Posterior vena cava (tissue), 2 donors: ENCODE measurements around the gene TRAPPC2L. TPM values are rescaled to one million over a fixed set of nuclear protein-coding genes. Genes with fewer than 3 reads are reported as not detected.
"Not testable (repeated sequence)": the region's sequence is repeated elsewhere in the genome, so short reads cannot be mapped to it uniquely, and the experiment has no call there.

ENCODE experiments used
- DNase-seq: peaks from one replicate; pipeline ENCODE4 v3.0.0-alpha.2; 2020; ENCODE audit warnings: low spot score
- intact Hi-C, 2 donors: fragments of 100-400 bp; cut with DNase I; formaldehyde crosslinking; loops; one replicate each; pipeline versions ENCODE4 v1.14.1 to v1.14.2; 2022 to 2023
- total RNA-seq, 2 donors: library from RNA; stranded (reverse); fragmentation: NEBNext Ultra II Directional; extraction: Animal tissue kit (Norgen Biotek cat#: 25700); gene quantifications; one replicate each; pipeline ENCODE4 v1.2.1, GENCODE V29; 2021
- donor health status: DM: yes; HTN: yes; CAD: no.
- donor health status: DM: yes; HTN: yes; CAD: no.

TRAPPC2L gene
- total RNA-seq, 2 donors from 2014 or later: 28.7 to 47.9 TPM

DNA sequence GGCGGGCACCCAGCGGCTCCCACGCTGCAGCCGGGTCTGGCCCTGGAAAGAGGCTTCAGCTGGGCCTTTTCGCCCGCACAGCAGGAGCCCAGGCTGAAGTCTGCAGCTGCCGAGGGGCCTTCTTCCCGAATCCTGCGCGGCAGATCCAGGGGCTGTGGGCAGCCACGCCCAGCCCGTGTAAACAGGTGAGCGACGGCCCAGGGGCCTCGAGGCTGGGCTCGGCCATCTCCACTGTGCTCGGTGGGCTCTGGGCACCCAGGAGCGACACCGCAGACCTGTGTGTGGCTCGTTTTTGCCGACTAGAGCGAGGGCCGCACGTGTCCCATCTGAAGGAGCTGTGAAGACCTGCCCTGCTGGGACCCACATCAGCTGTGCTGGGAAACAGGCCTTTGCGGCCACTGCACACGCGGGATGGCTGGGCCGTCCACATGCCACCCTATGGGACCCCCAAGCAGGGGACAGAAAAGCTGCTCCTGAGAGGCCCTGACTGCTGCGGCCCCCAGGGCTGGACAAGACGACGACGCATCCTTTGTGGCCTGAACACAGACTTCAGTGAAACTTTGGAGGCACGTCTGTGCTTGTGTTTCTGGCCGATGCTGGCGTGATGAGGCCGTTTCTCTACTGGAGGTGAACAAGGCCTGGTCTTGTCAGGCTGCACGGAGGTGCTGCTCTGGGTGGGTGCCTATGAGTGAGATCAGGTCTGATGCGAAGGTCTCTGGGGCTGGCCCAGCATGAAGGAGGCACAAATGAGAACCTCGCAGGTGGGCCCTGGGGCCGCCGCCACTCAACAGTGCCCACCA is 40.0 kb upstream of the TRAPPC2L start:
- no peak for DNase-seq
- intact Hi-C loops: no loop called here

DNA sequence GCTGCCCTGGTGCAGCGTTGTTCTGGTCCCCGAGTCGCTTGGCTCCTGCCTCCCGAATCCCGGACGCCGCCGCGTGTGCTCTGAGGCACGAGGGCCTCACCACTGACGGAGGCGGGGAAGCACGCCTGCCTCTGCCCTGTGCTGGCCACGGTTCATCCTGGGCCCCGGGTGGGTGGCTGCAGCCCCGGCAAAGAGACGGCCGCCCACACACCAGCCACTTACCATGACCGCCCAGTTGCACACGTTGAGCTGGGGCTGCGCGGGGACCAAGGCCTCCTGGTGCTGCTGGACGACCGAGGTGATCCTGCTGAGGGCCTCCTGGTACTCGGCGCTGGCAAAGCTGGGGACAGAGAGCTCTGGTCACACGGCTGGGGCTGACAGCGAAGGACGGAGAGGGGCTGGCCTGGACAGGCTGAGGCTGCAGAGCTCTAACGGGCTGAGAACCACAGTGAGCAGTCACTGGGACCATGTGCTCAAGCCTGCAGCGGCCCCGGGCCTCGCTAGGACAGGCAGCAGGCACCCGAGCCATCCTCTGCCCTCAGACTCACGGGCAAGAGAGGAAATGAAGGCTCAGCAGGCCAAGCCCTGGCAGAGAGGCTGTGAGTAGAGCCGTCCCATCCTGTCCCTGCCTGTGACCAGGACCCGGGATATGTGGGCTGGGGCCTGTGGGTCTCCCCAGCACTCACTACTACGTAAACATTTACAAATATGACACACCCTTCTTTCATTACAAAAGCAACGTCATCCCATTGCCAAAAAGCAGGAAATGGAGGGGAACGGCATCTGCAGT is 38.9 kb upstream of the TRAPPC2L start:
- no peak for DNase-seq
- intact Hi-C loops: no loop called here

DNA sequence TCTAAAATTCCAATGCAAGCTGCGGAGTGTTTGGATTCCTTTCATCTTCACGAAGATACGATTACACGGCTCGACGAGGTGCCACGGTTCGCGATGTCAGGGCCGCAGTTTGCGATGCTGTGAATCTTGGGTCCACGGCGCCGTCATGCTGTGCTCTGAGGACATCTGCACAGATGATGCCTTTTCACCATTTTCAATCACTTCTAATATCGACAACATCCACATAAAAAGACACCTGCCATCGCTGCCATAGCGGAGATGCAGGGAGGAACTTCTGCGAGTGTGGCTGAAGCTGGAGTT is 38.4 kb upstream of the TRAPPC2L start:
- no peak for DNase-seq
- intact Hi-C loops: no loop called here

DNA sequence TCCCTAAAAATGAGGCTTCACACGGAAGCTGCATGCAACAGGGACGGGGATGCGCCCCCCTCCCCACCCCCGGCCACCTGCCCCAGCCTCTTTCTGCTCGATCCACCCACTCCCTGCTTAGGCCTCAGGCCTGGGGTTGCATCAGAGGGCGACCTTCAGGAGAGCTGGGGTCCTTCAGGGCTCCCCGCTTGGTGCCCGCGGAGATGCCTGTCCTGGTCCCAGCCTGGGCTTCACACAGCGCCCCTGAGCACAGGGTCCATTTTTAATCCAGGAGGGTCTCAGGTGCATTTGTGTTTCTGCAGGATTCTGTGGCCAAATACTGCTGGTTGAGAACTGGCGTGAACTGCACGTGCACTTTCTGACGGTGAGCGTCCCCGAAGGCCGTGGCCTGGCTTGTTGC is 37.8 kb upstream of the TRAPPC2L start:
- intact Hi-C loops: no loop called here
- no peak for DNase-seq

DNA sequence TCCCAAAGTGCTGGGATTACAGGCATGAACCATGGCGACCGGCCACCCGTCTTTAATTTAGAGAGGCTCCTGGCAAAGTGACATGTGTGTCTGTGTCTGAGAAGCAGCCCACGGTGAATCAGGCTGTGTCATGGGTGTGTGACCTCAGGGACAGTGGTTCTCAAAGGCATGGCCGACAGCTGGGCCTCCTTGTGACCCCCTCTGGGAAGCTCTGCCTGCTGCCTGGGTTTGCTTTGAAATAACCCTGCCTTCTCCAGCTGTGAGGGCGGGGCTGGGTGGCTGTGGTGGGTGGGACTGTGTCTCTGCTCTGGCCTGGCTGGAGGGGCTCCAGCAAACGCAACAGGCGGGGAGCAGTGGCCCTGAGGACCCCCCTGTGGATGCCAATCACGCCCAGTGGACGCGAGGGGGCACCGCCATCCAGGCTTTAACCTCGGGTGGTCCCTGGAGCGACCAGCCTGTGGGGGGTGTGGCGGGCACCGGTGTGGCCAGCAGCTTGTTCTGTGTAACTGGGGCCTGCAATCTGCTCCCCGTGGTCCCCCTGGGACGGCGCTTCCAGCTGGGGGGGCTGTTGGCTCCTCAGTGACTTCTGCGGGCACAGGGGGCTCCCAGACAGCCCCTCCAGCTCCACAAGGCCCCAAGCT is 36.4 kb upstream of the TRAPPC2L start:
- intact Hi-C loops: no loop called here

DNA sequence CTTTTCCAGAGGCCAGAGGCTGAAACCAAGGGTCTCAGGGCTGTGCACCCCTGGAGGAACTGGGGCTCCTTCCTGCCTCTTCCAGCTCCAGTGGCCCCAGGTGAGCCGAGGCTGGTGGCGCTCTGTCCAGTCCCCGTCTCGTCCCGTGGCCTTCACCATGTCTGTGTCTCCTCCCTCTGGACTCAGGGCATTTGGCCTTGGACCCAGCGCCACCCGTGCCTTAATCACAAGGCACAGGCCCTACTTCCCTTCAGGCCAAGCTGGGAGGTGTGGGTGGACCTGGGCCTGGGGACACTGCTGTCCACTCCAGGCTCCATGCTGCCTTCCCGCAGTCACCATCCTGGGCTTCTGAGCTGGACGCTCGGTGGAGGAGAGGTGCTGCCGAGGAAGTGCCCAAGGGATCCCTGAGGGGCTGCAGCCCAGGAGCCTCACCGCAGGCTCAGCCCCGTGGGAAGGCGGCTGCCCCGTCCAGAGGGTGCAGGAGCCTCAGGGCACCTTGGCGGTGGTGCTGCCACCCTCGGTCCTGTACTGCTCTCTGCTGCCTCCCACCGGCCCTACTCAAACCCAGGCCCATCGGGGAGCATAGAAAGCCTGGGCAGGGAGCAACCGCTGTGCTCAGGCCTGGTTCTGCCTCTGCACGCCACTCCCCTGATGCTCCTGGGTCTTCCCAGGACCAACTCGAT is 35.6 kb upstream of the TRAPPC2L start:
- no peak for DNase-seq
- intact Hi-C loops: no loop called here

More for the DNA sequence above, 36.4 kb upstream of the TRAPPC2L start:
- no peak for DNase-seq

DNA sequence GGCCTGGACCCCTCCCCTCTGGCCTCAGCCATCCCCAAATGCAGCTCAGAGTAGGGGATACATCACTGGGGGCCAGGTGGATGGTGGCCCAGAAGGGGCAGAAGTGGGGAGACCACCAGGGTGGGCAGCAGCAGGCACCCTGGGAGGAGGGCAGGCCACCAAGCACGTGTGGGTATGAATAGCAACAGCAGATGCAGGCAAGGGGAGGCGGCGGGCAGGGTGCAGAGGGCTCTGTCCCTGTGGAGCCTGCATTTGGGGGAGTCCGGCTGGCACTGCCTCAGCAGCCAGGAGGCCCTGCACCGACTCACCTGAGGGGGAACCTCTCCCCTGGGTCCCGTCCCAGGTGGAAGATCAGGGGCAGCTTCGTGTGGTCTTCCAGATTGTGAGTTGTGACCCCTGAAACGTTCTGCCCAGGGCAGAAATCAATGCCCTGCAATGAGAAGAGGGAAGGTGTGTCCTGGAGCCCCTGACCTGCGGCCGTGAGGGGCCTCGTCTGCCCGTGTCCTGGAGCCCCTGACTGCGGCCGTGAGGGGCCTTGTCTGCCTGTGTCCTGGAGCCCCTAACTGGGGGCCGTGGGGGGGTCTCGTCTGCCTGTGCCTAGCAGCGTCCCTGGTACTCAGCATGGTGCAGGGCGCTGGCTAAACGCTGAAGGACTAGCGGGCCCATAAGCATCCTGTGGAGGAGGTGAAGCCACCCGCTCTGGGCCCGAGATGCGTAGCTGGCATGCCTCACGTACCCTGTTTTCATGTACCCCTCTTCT is 34.5 kb upstream of the TRAPPC2L start:
- intact Hi-C loops: no loop called here
- DNase-seq: no peak

DNA sequence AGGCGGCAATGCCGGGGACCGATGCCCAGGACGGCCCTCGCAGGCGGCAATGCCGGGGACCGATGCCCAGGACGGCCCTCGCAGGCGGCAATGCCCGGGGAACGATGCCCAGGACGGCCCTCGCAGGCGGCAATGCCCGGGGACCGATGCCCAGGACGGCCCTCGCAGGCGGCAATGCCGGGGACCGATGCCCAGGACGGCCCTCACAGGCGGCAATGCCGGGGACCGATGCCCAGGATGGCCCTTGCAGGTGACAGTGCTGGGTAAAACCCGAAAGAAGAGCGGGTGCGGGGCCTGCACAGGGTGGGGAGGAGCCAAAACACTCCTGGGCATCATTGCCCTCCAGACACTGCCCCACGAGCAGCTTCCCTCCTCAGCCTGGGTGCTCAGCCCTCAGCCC is 33.3 kb upstream of the TRAPPC2L start:
- DNase-seq, intact Hi-C loops: not testable (repeated sequence)

DNA sequence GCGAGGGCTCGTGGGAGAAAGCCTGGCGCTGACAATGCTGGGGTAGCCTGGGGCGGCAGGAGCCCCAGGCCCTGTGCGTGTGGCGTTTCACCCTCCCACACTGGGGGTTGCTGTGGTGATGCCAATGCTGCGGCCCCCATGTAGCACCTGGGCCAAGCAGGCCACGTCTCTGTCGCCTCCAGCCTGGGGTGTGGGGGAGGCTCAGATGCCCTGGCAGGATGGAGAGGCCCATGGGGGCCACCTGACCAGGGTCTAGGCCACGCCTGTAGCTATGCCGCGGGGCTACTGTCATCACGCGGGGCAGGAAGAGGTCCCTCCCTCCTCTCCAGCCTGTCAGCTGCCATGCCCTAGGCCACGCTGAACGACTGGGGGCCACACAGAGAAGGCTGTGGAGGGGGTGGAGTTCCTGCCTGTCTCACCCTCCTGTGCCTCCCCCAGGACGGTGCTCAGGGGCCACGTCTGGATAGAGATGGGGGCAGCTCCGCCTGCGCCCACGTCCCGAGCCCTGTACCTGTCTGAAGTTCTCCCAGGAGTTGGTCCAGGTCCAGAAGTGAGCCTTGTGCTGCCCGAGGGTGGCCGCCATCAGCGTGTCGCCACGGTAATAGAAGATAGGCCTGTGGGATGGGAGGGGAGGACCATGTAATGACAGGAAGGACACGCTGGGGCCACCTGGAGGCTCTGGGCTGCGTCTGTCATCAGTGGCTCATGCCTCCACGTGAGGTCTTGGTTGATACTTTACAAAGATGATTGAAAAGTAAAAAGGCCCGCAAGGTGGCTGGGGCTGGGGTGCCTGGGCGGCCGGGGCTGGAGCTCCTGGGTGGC is 32.5 kb upstream of the TRAPPC2L start:
- no peak for DNase-seq
- intact Hi-C loops: no loop called here

DNA sequence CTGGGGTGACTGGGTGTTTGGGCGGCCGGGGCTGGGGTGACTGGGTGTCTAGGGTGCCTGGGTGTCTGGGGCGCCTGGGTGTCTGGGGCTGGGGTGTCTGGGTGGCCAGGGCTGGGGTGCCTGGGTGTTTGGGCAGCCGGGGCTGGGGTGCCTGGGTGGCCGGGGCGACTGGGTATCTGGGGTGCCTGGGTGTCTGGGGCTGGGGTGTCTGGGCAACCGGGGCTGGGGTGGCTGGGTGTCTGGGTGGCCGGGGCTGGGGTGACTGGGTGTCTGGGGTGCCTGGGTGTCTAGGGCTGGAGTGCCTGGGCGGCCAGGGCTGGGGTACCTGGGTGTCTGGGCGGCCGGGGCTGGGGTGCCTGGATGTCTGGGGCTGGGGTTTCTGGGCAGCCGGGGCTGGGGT is 31.8 kb upstream of the TRAPPC2L start:
- DNase-seq: no peak
- intact Hi-C loops: no loop called here

DNA sequence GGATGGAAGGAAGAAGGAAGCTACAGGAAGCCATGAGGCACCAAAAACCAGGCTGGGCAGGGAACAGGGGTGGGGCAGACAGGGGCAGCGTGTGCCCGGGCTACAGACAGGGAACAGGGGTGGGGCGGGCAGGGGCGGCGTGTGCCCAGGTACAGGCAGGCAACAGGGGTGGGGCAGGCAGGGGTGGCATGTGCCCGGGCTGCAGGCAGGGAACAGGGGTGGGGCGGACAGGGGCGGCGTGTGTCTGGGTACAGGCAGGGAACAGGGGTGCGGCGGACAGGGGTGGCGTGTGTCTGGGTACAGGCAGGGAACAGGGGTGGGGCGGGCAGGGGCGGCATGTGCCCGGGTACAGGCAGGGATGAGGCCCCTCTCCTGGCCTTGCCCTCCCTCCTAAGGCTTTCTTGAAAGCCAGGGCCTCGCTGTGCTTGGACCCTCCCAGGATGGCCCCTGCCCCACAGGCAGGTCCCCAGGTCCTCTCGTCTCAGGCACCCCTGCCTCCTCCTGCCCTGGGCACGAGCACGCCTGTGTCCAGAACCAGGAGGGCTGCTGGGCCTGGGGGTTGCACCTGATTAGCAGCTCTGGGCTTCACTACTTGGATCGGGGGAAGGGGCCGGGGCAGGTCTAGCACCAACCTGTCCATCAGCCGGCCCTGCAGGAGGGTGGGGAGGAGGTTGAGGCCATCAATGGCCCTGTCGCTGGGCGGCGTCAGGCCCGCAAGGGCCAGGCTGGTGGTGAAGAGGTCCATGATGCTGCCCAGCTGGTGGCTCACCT is 30.7 kb upstream of the TRAPPC2L start:
- no peak for DNase-seq
- intact Hi-C loops: no loop called here

DNA sequence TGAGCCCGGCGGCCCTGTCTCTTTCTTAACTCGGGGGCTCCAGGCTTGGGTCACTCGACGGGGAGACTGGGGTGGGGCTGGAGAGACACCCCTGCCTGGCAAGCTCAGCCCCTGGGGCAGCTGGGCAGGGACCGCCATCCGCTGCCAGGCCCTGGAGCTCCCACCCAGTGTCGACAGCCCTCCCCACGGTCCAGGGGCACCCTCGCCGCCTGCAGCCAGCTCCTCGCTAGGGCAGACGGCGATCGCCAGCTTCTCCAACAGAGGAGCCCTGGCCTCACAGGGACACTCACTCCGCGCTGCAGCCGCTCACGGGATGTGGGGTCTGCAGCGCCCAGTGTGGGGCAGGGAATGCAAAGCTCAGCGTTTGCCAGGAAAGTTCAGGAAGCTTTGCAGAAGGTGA is 29.2 kb upstream of the TRAPPC2L start:
- DNase-seq: no peak
- intact Hi-C loops: no loop called here

DNA sequence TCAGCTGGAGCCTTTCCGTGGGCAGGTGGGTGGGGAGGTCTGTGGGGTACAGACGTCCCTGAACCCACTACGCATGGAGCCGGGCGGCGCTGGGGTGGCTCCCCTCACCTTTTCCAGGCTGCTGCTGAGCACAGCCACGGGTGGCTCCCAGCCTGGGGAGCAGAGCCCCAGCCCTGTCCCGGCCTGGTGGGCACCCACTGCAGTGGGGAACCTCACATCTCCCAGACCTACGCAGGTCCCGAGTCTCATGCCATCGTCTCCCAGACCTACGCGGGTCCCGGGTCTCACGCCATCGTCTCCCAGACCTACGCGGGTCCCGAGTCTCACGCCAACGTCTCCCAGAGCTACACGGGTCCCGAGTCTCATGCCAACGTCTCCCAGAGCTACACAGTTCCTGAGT is 28.2 kb upstream of the TRAPPC2L start:
- no peak for DNase-seq
- intact Hi-C loops: no loop called here

DNA sequence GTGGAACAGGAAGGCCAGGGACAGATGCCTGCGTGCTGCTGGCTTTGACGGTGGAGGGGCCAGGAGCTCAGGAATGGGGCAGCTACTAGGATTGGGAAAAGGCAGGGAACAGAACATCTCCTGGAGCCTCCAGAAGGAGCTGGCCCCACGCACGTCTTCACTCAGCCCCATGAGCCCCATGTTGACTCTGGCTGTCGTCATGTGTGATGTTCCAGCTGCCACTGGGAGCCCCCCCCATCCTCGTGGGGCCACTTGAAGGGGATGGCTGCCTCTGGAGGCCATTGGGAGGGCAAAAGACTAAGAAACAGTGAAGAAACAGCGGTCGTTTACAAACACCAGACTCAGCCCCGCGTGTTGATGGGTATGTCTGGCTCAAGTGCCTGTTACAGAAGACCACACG is 26.7 kb upstream of the TRAPPC2L start:
- intact Hi-C loops: no loop called here
- no peak for DNase-seq

DNA sequence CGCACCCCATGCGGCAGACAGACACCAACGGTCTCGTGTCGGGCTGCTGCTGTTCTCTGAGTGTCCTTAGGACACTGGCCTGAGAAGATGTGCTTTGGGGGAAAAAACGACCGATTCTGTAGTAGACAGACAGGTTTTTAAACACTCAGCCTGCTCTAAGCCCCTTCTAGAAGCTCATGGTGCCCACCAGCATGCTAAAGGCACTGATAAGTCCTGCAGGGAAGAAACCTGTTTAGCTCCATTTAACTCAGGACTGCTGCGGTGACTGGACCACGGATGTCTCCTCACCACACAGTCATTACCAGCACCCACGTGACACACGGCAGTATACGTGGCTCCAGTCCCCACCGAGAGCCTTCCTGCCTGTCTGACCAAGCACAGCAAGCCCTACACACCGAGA is 26.1 kb upstream of the TRAPPC2L start:
- no peak for DNase-seq
- intact Hi-C loops: no loop called here

DNA sequence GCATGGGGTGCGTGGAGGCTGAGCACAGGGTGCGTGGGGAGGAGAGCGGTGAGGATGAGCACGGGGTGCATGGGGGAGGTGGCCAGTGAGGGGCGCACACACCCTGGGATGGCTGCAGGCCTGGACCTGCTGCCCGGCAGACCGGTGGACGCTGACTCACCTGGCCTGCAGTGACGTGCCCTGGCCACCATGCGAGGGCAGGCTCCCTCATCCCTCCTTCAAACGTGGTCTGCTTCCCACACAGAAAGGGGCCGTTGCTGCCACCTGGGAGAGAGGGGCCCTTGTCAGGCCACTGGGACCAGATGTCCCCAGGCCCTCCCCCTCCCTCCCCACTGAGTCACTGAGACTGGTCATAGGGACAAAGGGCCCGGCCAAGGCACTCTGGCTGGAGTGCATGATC is 25.1 kb upstream of the TRAPPC2L start:
- DNase-seq: no peak
- intact Hi-C loops: no loop called here

DNA sequence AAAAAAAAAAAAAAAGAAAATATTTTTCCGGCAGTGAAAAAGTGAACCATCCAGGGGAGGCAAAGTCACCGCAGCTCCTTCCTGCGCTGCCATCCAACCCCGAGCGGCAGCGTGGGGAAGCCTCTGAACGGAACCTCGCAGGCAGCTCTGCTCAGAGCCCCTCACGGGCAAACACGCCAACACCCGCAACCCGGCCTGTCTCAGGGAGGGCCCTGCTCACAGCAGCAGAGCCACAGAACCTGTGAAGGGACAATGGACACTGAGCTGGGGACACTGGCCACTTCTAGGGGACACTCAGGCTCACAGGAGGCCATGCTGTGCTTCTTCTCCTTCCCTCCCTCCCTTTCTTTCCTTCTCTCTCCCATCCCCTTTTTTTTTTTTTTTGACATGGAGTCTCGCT is 23.8 kb upstream of the TRAPPC2L start:
- intact Hi-C loops: no loop called here
- no peak for DNase-seq

DNA sequence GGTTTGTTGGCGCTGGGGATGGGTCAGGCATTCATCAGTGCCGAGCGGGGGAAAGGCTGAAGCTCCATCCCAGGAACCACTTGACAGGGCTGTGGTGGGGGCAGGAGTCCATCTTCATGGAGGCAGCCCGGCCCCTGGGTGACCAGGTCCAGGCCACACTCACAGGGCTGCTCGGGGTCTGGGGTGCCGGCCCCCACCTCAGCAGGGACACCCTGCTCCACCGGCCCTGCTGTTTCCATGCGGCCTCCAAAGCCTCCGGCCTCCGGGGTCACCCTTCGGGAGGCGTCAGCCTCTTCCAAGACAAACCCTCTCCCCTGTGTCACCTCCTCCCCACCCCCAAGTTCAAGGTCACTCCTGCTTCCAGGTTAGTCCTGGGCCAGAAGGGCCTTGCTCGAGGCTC is 22.3 kb upstream of the TRAPPC2L start:
- no peak for DNase-seq
- intact Hi-C loops: loop anchor here in 1 of 2 donors (1.0 kb wide), 1 partner anchor 28 kb away; no protein-coding TSS in a partner anchor
